Stimulated activated effector memory CD8-positive, alpha-beta T cell treated with anti-CD3 and anti-CD28 coated beads, Interleukin-12 subunit alpha, Interleukin-12 subunit beta, amount 100 ng/mL, for 72 hours (primary cell): ENCODE results near the gene CLIP1.
A peak's percentile ranks its signal among the peaks of the same experiment; 100 is the strongest.
"Not testable (repeated sequence)": the region's sequence is repeated elsewhere in the genome, so short reads cannot be mapped to it uniquely, and the experiment has no call there.

Source experiments
- ATAC-seq: fragments of 150-1000 bp; cut with Tn5 transposase; 2 replicates; pipeline ENCODE4 v1.10.0; 2021
- DNase-seq, 2 donors: peaks; one replicate each; pipeline ENCODE4 v3.0.0; 2021 to 2022; ENCODE audit warnings: low spot score in 2 of 2
- H3K27ac Mint-ChIP-seq: one replicate; pipeline ENCODE4 v1.8.0; 2022; ENCODE audit warnings: mild to moderate bottlenecking, mixed read lengths
- H3K36me3 Mint-ChIP-seq: one replicate; pipeline ENCODE4 v1.8.0; 2022; ENCODE audit warnings: mild to moderate bottlenecking, mixed read lengths
- H3K4me1 Mint-ChIP-seq: one replicate; pipeline ENCODE4 v1.8.0; 2022; ENCODE audit warnings: mixed read lengths
- H3K4me3 Mint-ChIP-seq: one replicate; pipeline ENCODE4 v1.8.0; 2022; ENCODE audit warnings: mild to moderate bottlenecking, mixed read lengths
- H3K9me3 Mint-ChIP-seq: one replicate; pipeline ENCODE4 v1.8.0; 2022; ENCODE audit warnings: mixed read lengths

Gene CLIP1

DNA sequence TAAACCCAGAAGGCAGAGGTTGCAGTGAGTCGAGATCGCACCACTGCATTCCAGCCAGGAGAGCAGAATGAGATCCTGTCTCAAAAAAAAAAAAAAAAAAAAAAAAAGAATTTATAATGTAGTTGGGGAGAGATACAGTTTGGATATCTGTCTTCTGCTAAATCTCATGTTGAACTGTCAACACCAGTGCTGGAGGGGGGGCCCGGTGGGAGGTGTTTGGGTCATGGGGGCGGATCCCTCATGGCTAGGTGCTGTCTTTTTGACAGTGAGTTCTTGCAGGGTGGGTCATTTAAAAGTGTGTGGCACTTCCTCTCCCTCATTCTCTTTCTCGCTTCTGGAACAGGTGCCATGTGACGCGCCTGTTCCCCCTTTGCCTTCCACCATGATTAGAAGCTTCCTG, 32.8 kb downstream of the CLIP1 start:
- Mint-ChIP-seq H3K9me3 (no peaks in the 10 kb centered on the region), H3K4me3 (no peak overlapping the region), H3K27ac (no peak overlapping the region), H3K36me3 (no peaks in the 10 kb centered on the region), H3K4me1 (peaks cover 10% of the 10 kb centered on the region)
- no peak for ATAC-seq
- DNase-seq = no peak

DNA sequence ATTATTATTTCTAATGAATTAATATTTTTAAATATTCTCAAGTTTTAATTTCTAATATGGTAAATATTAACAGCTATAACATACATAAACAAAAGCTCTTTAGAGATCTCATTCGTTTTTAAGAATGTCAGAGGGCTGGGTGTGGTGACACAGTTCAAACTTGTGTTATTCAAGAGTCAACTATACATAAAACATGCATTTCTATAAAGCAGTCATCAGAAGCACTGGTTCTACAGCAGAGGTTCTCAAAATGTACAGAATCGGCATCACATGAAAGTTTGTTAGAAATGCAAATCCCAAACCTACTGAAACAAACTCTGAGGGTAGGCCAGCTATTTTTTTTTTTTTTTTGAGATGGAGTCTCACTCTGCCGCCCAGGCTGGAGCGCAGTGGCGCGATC, 34.6 kb downstream of the CLIP1 start:
- H3K27ac Mint-ChIP-seq = no peak overlapping the region
- H3K4me1 Mint-ChIP-seq = peaks cover 10% of the 10 kb centered on the region
- ATAC-seq (no peak), DNase-seq (no peak)
- H3K9me3 Mint-ChIP-seq = no peaks in the 10 kb centered on the region
- H3K36me3 Mint-ChIP-seq = no peaks in the 10 kb centered on the region
- no peak overlapping the region for H3K4me3 Mint-ChIP-seq

DNA sequence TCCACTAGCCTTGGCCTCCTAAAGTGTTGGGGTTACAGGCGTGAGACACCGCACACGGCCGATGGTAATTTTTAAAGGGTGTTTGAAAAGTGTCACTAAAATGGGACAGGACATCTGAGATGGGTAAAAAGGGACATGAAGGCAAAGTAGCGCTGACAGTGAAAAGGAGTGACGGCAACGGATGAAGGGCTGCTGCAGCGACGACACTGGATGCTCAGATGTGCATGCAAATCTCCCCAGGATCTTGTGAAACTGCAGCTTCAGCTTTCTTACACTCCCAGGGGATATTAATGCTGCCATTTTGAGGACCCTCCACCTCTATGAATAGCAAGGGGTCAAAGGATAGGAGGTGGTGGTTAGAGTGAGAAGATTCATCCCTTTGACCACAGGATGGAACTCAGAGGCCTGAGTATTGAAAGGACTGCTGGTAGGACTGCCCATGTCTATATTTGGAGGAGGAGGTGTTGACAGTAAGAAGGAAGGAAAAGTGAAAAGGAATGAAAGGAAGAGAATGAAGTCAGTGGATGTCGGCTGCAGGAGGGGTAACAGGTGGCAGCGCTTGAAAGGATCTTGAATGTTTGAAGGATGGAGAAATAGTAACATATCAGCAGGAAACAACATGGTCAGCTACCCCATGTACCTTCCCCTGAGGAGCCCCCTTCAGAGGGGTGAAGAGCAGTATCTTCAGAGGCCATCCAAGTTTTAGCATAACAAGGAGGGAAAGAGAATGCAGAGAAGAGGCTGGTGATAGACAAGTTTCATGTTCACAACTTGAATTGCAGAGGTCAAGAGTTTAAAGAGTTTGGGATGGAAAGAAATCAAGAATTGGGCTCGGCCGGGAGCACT, 37.1 kb downstream of the CLIP1 start:
- peaks cover 10% of the 10 kb centered on the region for H3K4me1 Mint-ChIP-seq
- H3K9me3 Mint-ChIP-seq = no peaks in the 10 kb centered on the region
- H3K27ac Mint-ChIP-seq = peak overlapping the region; percentile 20
- no peak overlapping the region for H3K4me3 Mint-ChIP-seq
- peaks cover 11% of the 10 kb centered on the region for H3K36me3 Mint-ChIP-seq
- DNase-seq (no peak), ATAC-seq (no peak)

DNA sequence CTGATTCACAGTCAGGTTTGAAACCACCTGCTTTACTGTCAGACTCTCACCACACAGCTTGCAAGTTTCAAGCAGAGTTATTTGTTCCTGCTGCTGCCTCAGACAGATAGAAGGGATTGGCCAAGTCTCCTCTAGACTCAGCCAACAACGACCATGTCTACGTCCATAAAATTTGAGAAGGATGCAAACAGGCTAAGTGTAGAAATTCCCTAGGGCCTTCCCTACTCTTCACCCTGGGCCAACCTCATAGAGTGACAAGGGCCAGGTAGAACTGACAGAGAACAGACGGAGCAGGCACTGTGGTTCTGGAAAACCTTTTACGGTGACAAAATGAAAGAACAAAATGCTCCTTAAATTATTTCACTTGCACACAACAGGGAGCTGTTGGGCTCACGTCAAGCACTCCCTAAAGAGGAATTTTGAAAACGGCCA, 39.5 kb downstream of the CLIP1 start:
- H3K36me3 Mint-ChIP-seq = peaks cover 36% of the 10 kb centered on the region
- peaks cover 10% of the 10 kb centered on the region for H3K4me1 Mint-ChIP-seq
- H3K9me3 Mint-ChIP-seq = no peaks in the 10 kb centered on the region
- DNase-seq (no peak), ATAC-seq (no peak)
- no peak overlapping the region for H3K4me3 Mint-ChIP-seq
- no peak overlapping the region for H3K27ac Mint-ChIP-seq

DNA sequence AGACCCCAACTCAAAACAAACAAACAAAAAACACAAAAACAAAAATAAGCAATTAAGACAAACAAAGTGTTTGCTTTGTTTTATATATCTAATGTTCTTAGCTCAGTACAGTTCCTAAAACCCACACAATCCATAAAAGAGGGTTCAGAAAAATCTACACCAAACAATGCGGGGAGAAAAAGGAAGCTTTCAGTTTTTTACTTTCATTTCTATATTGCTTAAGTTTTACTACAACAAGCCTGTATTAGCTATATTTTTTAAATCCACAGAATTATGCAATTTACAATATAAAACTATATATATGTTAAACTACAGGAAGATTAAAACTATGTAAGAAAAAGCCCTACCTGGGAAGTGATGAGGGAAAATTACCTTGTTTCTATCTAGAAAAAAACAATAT, 41.4 kb downstream of the CLIP1 start:
- H3K27ac Mint-ChIP-seq = no peak overlapping the region
- no peak overlapping the region for H3K4me3 Mint-ChIP-seq
- DNase-seq = no peak
- no peak for ATAC-seq
- H3K9me3 Mint-ChIP-seq = no peaks in the 10 kb centered on the region
- peaks cover 55% of the 10 kb centered on the region for H3K36me3 Mint-ChIP-seq
- H3K4me1 Mint-ChIP-seq = peaks cover 10% of the 10 kb centered on the region

DNA sequence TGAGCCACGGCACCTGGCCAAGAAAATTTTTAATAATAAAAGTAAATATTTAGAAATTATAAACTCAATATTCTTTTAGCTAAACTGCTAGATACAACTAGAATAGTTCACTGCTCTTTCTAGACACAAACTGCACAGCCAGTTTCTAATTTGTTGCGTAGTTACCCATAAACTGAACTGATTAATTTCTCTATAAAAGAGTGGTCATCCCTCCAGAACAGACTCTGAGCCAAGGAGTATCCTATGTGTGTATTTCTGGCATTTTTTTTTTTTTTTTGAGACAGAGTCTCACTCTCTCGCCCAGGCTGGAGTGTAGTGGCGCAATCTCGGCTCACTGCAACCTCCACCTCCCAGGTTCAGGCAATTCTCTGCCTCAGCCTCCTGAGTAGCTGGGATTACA, 45.7 kb downstream of the CLIP1 start:
- not testable (repeated sequence) for H3K4me3 Mint-ChIP-seq, H3K4me1 Mint-ChIP-seq, H3K27ac Mint-ChIP-seq, DNase-seq, H3K9me3 Mint-ChIP-seq, ATAC-seq
- peaks cover 91% of the 10 kb centered on the region for H3K36me3 Mint-ChIP-seq

DNA sequence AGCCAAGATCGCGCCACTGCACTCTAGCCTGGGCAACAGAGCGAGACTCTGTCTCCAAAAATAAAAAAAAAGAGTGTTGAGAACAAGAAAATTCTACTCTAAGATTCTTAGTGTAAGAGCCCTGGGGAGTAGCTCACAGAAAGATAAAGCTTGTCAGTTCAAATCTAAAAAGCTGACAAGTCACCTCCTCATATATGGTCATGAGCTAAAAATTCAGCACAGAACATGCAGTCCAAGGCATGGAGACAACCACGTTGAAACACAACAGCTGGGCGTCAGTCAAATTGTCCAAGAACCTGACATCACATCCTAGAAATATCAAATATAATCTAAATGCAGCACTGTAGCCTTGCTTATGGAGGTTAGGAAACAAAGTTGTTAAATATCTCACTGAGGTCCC, 47.8 kb downstream of the CLIP1 start:
- Mint-ChIP-seq H3K36me3 (peaks cover 94% of the 10 kb centered on the region), H3K27ac (no peak overlapping the region), H3K4me3 (no peak overlapping the region), H3K4me1 (peaks cover 19% of the 10 kb centered on the region), H3K9me3 (no peaks in the 10 kb centered on the region)
- ATAC-seq (no peak), DNase-seq (no peak)

DNA sequence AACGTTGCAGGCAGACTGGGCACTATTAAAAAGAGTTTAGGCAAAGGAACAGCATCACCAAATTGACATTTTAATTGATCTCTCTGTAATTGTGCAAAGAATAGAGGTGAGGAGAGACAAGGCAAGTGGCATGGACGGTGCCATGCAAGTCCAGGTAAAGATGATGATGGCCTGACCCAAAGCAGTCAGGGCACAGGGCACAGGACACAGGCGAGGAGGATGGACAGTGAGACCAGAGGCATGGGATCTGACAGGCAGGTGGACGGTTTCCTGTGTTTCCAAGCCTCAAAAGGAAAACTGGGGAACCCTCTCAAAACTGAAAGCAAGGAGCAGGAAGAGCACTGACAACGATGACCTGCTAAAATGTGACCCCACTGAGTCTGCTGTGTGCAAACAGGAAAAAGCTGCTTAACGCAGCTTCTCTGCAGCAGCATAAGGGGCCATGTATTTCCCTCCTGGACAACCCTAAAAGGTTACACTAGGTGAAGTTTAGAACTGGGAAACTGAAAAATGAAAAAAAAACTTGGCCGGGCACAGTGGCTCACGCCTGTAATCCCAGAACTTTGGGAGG, 50.9 kb downstream of the CLIP1 start:
- Mint-ChIP-seq H3K4me1 (peaks cover 32% of the 10 kb centered on the region), H3K9me3 (no peaks in the 10 kb centered on the region), H3K36me3 (peaks cover 81% of the 10 kb centered on the region), H3K4me3 (no peak overlapping the region), H3K27ac (peak overlapping the region; percentile 68)
- ATAC-seq (no peak), DNase-seq (no peak)

DNA sequence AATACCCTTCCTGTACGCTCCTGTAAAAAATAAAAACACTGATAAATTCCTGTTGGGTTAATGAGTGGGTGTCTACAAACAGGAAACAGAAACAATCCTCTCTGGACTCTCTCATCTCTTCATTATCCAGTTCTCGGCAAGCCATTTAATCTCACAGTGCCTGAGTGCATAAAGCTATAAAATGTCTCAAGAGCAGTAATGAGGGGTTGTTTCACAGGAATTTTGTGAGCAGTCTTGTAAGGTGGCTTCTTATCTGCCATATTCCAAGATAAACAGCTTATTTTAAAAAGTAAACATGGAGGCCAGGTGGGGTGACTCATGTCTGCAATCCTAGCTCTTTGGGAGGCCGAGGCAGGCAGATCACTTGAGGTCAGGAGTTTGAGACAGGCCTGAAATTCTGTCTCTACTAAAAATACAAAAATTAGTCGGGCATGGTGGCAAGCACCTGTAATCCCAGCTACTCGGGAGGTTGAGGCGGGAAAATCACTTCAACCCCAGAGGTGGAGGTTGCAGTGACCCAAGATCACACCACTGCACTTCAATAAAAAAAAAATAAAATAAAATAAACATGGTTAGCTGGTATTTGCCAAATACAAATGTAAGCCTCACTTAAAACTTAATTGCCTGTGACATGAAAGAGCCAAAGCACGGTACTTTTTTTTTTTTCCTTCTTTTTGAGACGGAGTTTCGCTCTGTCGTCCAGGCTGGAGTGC, 54.0 kb downstream of the CLIP1 start:
- peaks cover 77% of the 10 kb centered on the region for H3K36me3 Mint-ChIP-seq
- H3K4me3 Mint-ChIP-seq = no peak overlapping the region

DNA sequence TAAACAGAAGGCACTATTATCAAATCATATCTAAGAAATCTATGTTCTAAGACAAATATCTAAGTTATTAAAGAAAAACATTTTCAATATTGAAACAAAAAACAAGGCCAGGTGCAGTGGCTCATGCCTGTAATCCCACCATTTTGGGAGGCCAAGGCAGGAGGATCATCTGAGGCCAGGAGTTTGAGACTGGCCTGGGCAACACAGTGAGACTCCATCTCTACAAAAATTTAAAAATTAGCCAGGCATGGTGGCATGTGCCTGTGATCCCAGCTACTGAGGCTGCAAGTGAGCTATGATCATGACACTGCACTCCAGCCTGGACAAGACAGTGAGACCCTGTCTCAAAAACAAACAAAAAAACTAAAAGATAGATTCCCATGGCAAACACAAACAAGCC, 54.8 kb downstream of the CLIP1 start:
- H3K4me3 Mint-ChIP-seq, ATAC-seq, H3K9me3 Mint-ChIP-seq, DNase-seq: not testable (repeated sequence)
- H3K36me3 Mint-ChIP-seq = peaks cover 77% of the 10 kb centered on the region
- H3K27ac Mint-ChIP-seq = peak overlapping the region; percentile 89
- H3K4me1 Mint-ChIP-seq = peaks cover 39% of the 10 kb centered on the region

More for the DNA sequence above, 54.0 kb downstream of the CLIP1 start:
- ATAC-seq = no peak
- peak overlapping the region; percentile 89 for H3K27ac Mint-ChIP-seq
- peaks cover 39% of the 10 kb centered on the region for H3K4me1 Mint-ChIP-seq
- no peak for DNase-seq
- H3K9me3 Mint-ChIP-seq = no peaks in the 10 kb centered on the region

DNA sequence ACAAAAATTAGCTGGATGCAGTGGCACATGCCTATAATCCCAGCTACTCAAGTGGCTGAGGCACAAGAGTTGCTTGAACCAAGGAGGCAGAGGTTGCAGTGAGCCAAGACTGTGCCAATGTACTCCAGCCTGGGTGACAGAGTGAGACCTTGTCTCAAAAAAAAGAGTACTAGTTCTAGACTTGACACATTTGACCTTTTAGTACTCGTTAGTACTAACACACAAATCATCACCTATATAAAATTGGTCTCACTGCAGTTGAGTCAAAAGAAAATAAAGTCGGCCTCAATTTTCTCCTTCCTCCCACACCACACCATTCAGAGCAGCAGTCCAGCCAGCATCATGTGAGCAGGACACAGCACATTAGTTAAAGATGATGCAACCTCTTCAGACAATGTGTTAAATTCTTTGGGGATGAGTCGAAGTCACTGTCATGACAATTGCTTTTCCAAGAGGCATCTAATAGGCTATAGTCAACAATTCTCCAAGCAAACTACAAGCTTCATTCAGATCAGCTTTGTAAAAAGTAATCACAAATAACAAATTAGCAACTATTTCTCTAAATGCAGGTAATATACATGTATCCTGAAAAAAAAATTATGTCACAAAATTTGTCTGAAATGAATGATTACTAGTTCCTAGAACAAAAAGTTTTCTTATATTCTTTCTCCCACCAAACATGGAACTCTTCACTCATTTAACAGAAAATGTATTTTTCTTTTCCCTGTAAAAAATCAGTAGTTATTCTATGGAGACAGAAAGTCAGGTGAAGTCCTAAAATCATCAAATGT, 55.6 kb downstream of the CLIP1 start:
- DNase-seq = no peak
- Mint-ChIP-seq H3K4me1 (peaks cover 39% of the 10 kb centered on the region), H3K9me3 (no peaks in the 10 kb centered on the region), H3K4me3 (no peak overlapping the region), H3K36me3 (peaks cover 77% of the 10 kb centered on the region), H3K27ac (peak overlapping the region; percentile 89)
- ATAC-seq = peak; percentile 96

DNA sequence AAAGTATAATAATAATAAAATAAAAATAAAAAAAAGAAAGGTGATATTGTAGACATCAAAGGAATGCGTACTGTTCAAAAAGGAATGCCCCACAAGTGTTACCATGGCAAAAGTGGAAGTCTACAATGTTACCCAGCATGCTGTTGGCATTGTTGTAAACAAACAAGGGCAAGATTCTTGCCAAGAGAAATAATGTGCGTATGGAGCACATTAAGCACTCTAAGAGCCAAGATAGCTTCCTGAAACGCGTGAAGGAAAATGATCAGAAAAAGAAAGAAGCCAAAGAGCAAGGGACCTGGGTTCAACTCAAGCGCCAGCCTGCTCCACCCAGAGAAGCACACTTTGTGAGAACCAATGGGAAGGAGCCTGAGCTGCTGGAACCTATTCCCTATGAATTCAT, 57.2 kb downstream of the CLIP1 start:
- Mint-ChIP-seq H3K4me1 (peaks cover 26% of the 10 kb centered on the region), H3K36me3 (peaks cover 79% of the 10 kb centered on the region)
- not testable (repeated sequence) for DNase-seq, H3K27ac Mint-ChIP-seq, H3K4me3 Mint-ChIP-seq, ATAC-seq, H3K9me3 Mint-ChIP-seq

DNA sequence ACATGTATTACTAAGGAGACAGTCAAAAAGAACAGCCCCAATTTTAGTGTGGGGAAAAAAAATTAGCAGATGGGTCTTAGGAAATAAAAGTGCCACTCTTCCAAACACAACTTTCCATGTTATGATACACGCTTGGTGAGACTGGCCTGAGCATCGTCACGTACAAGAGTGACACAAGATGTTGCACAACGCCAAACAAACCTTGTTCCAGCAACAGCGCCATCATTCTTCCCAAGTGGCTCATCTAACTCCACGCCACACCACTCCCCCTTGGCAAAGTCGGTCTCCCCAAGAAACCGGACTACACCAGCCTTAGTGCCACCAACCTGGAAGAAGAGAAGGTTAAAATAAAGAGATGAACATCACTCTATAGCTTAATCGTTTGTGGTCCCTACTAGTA, 58.7 kb downstream of the CLIP1 start:
- no peak overlapping the region for H3K4me3 Mint-ChIP-seq
- H3K27ac Mint-ChIP-seq = no peak overlapping the region
- ATAC-seq = no peak
- H3K9me3 Mint-ChIP-seq = no peaks in the 10 kb centered on the region
- peaks cover 87% of the 10 kb centered on the region for H3K36me3 Mint-ChIP-seq
- DNase-seq = no peak
- H3K4me1 Mint-ChIP-seq = peaks cover 17% of the 10 kb centered on the region

DNA sequence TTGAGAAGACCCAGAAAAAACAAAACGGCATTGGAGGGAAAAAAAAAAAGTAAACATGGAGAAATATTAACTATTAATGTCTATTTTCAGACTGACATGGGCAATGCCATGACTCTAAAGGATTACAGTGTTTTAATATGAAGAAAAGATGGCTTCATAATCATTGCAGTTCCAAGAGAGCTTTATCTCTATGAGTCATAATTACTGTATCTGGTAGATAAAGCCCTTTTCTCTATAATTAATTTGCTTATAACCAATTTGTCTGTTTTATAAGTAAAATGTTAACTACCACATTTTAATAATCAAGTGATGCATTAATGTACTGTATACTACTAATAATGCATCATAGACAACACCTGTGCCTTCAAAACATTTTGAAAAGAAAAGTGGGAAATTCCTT, 59.7 kb downstream of the CLIP1 start:
- H3K4me1 Mint-ChIP-seq = peaks cover 17% of the 10 kb centered on the region
- ATAC-seq = no peak
- H3K9me3 Mint-ChIP-seq = no peaks in the 10 kb centered on the region
- H3K36me3 Mint-ChIP-seq = peaks cover 87% of the 10 kb centered on the region
- no peak overlapping the region for H3K27ac Mint-ChIP-seq
- no peak overlapping the region for H3K4me3 Mint-ChIP-seq
- DNase-seq = no peak

DNA sequence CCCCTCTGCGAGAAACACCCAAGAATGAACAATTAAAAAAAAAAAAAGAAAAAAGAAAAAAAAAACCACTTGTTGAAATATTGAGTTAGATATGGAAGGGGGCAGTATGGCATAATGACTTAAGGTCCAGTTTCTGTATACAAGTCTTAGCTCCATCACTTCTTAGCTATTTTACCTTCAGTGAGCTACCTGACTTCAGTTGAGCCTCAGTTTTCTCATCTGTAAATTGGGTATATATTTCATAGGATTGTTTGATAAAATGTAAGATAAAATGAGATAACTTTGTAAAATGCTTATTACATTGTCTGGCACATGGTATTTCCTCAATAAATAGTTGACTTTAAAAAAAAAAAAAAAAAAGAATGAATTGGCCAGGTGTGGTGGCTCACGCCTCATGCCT, 64.1 kb downstream of the CLIP1 start:
- not testable (repeated sequence) for H3K9me3 Mint-ChIP-seq, H3K4me1 Mint-ChIP-seq, DNase-seq, H3K4me3 Mint-ChIP-seq, ATAC-seq, H3K27ac Mint-ChIP-seq
- H3K36me3 Mint-ChIP-seq = peaks cover 83% of the 10 kb centered on the region
